Astrocyte (in vitro differentiated cells and primary cell): ENCODE data around the gene FRMD4A.

ENCODE experiments used
- EZH2 ChIP-seq: IDR thresholded peaks from 2 replicates; pipeline ENCODE4 v1.6.1; 2012; ENCODE audit warnings: mild to moderate bottlenecking, low read length, inconsistent platforms; ENCODE audit not compliant: insufficient read depth
- TF ChIP-seq, protein P1 (sequence below): IDR thresholded peaks from 2 replicates; pipeline ENCODE4 v1.5.1; 2011; ENCODE audit warnings: low read depth, mild to moderate bottlenecking, inconsistent platforms, low read length, moderate library complexity; ENCODE audit not compliant: insufficient read depth

DNA sequence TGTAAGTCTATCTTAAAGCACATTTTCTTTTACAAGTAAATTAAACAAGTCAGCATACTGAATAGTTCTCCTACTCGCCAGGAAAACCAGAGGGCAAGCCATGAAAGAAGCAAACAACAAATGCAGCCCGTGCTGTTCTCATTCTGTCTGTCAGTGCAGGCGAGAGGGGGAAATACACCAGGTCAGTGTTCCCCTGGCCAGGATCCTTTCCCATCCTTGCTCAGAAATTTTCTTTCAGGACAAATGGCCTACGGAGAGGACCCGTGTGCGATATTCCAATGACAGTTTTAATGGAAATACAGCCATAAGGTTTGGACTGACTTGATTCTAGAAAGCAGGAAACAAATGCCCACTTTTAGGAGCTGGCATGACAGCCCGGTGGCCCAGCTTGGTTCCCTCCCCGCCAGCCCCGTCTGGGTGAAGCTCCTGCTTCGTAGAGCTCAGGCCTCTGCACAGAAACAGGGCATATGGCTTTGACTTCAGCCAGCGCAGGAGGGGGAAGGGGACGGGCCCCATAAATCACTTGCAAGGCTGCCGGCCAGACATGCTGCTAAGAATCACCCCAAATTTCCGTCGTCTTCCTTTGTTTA lies 67.8 kb downstream of the FRMD4A start:
- TF ChIP-seq, protein P1, sequence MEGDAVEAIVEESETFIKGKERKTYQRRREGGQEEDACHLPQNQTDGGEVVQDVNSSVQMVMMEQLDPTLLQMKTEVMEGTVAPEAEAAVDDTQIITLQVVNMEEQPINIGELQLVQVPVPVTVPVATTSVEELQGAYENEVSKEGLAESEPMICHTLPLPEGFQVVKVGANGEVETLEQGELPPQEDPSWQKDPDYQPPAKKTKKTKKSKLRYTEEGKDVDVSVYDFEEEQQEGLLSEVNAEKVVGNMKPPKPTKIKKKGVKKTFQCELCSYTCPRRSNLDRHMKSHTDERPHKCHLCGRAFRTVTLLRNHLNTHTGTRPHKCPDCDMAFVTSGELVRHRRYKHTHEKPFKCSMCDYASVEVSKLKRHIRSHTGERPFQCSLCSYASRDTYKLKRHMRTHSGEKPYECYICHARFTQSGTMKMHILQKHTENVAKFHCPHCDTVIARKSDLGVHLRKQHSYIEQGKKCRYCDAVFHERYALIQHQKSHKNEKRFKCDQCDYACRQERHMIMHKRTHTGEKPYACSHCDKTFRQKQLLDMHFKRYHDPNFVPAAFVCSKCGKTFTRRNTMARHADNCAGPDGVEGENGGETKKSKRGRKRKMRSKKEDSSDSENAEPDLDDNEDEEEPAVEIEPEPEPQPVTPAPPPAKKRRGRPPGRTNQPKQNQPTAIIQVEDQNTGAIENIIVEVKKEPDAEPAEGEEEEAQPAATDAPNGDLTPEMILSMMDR, result no peak
- TF ChIP-seq EZH2, result no peak
